IPS DF 4.7 (cell line): Measurements from ENCODE around the gene ADAMTS18.

Source experiments
- DNase-seq: peaks from one replicate; pipeline ENCODE4 v3.0.0-alpha.2; 2013; ENCODE audit warnings: low spot score; ENCODE audit errors: extremely low read depth

ADAMTS18 gene

DNA sequence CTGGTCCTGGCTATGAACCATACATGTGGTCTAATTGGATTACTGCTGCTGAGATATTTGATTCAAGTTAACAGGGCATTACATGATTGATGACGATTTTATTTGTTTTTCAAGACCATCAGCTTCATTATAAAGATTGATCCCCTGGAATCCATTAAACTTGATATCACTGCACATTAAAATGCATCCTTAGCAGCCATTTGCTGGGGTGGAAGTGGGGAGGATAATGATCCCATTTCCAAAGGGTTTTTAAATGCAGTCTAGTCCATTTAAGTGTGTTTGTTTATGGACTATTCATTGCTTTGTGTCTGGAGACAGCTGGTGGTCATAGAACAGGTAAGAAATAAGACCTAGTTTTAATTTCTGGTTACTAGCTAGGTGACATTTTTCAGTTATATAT is 40.9 kb downstream of the ADAMTS18 start:
- no peak for DNase-seq

DNA sequence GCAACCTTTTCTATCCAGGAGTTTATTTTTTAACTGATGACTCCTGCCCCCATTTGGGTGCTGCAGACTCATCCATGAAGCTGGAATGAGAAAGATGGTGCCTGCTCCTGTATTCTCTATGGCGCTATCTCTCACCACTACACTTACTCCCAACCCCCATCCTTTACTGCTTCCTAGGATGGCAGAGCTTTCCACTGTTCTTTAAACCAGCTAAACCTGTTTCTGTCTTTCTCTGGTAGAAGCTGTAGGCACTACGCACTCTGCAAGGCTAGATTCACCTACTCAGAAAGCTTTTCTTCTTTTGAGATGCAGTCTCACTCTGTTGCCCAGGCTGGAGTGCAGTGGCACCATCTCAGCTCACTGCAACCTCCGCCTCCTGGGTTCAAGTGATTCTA is 47.0 kb downstream of the ADAMTS18 start:
- no peak for DNase-seq

DNA sequence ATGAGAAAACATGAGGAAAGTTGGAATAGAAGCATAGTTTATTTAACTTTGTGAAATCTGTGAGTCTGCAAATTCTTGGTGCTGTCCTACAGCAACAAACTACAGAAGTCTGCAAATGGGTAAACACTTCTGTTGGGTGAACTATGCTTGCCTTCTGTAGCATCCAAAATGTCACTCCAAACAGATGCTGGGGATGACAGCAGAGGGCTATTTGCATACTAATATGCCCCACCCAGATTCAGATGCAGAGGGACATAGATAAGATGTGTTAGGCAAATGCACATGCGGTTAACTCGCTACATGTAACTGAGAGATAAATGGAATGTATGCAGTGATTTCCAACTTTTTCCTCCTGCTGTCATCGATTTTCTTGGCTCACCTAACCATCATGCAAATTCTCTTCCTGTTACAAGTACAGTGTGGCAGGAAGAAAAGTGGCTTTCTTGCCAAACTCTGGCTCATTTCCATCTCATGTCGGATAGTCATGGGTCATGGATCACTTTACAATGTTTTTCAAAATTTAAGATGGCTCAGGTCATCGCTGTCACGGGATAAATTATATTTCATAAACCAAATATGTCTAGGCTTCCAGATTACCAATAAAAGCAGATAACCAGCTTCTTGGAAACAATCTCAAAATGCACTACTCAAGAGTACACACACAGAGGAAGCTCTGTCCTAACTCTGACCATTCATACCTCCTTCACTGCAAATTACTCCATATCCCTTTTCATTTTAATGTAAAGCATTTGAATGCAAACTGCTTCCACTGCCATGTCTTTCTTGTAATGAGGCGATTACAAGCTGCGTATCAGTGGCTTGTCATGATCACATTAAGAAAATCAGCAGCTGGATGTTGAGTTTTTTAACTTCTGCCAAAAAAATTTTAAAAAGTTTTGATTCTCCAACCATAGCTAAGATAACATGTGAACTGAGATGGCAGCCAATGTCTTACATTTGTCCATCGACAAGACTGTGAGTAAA is 47.7 kb downstream of the ADAMTS18 start:
- DNase-seq: no peak

DNA sequence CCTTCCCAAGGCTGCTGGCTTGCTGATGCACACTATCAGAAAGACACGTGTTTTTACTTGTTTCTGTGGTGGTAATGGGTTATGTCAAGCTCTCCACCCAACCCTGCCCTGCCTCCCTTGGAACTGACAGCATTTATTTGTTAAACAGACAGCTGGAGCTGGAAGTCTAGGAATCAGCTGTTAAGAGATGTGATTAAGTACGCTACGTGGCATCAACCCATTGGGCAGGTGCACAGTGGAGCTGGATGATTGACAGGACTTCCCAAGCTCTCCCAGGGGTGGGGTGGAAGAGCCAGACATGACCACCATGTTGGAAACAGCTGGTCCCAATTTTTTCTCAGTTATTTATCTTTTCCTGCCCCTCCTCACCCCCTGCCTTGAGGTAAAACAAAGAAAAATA is 49.4 kb downstream of the ADAMTS18 start:
- DNase-seq: no peak

DNA sequence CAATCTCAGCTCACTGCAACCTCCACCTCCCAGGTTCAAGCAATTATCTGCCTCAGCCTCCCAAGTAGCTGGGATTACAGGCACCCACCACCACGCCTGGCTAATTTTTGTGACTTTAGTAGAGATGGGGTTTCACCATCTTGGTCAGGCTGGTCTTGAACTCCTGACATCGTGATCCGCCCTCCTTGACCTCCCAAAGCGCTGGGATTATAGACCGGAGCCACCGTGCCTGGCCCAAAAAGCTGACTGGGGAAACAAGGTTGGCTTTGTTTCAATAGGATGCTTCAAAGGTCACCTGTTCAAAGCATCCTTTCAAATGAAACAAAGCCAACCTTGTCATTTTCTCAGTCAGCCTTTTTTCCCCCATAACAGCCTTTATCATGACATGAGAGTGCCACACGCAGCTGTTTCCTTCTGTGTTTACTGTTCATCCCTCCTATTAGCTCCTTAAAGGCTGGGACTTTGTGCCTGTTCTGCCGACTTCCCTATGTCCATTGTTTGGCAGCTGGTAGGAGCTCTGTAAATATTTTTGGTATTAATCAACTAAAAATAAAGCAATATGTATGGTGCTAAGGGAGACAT is 51.1 kb downstream of the ADAMTS18 start:
- no peak for DNase-seq

DNA sequence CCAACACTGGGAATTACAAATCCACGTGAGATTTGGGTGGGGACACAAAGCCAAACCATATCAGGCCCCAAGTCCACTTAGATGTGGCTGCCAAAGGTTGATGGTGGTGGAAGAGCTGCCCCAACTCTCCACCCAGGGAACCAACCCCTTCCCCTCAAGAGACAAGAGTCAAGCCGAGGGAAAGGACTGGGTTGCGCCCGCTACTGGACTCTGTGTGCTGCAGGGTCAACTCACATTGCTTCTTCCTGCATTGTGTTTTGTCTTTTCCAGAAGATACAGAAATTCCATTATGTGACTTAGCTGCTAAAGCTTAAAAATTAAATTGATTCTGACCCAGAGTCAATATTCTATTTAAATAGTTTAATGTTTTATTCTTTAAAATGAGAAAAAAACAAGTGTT is 58.5 kb downstream of the ADAMTS18 start:
- peak; percentile 38 for DNase-seq

DNA sequence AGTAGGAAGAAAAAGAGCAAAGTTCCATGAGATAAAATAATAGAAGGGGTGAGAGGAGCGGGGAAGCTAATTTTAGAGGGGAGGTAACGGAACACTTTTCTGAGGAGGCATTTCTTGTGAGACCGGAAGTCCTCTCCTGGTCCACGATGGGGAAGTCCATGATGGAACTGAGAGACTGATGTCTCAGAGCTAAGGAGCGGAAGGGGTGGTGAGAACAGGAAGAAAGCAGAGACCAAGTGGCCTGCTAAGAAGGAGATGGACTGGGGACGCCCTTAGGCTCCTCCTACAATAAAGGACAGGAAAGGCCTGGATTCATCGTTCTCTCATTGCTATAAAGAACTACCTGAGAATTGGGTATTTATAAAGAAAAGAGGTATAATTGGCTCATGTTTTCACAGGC is 59.4 kb downstream of the ADAMTS18 start:
- DNase-seq: no peak

DNA sequence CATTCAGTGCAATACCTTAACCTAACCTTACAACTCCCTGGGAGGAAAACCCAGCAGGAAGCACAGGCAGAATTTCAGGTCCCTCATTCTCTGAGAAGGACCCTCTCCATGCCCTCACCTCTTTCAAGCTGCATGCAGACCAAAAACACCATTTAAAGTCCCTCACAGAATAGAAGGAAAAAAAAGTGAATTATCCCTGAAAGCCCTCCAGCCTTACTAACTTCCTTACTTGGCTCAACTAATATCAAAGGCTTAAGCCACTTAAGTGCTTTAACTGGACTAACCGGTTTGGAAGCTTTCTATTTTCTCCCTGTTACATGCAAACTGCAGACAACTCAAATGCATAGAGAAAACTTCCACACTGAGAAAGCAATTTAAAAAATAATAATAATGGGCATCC is 60.5 kb downstream of the ADAMTS18 start:
- DNase-seq: no peak

DNA sequence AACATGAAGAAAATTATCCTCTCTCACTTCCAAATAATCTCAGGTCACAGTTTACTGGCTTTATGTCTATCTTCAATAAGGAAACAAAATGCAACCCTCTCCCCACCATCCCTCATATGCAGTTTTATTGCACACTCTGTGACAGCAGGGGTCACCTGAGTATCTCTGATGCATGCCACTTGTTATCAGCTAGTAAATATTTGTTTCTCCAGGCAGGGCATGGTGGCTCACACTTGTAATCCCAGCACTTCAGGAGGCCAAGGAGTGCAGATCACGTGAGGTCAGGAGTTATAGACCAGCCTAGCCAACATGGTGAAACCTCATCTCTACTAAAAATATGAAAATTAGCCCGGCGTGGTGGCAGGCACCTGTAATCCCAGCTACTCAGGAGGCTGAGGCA is 61.1 kb downstream of the ADAMTS18 start:
- DNase-seq: no peak

DNA sequence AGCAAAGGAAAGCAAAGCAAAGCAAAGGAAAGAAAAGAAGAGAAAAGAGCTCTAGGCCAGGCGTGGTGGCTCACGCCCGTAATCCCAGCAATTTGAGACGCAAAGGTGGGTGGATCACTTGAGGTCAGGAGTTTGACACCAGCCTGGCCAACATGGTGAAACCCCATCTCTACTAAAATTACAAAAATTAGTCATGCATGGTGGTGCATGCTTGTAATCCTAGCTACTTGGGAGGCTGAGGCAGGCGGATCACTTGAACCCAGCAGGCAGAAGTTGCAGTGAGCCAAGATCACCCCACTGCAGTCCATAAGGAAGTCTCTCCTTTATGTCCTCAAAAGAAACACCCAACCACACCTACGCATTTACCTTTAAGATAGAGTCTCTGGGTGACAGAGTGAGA is 70.1 kb downstream of the ADAMTS18 start:
- no peak for DNase-seq

DNA sequence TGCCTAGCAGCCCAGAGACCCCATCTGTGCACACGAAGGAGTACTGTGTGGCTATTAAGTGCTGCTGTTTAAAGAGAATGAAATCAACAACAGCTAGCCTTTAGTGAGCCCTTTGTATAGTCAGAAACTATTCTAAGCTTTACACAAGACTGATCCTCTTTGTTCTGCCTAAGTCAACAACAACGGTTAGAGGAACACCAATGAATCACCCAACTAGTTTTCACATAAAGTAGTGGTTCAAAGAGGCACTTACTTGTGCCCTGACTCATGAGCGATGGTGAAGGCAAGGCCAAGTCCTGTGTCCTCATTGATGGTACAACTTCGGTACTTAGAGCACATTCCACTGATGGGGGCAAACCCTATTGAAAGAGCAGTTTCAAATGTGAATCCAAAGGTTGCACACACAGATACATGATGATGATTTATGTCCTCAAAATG is 75.8 kb downstream of the ADAMTS18 start:
- DNase-seq: no peak

DNA sequence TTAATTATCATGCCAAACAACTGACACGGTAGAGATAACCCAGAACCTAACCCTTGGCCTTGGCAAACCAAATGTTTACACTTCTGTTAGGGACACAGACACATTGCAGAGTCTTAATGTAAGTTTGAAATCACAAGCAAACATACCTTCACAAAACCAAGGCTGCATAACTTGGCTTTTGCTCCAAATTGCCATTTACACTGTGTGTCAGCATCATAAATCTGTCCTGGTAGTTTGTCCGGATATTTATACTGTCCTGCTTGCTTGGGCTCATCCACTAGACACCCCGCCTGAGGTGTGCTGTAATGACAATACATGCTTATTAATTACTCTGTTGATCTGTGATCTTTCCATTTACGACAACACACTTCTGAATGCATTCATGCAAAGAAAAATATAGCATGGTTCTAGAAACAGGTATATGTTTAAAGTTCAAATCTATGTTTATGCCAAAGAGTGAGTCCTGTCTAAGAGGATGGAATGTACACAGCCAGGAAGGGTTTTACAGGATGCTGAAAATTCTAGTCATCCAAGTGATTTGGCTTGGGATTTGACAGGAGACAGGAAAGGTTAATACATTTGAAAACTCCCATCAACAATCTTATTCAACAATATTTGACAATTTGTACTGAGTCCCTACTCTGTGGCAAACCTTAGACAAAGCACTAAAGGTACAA is 81.1 kb downstream of the ADAMTS18 start:
- DNase-seq: no peak

DNA sequence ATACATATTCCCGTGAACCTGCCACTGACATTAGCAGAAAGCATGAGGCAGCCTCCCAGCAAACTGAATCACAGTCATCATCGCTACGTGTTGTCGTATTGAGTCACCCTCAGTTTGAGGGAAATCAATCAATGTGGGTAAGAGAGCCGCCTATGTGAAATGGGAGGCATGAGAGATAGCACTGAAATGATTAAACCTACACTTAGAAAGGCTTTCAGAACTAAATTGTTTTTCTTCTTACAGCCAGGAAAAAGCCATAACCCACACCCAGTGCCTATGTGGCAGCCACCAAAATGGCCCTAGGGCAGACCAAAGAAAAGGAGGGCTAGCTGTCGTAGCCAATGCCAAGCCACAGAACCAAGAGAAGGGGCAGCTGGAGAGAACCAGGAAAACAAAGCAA is 90.5 kb downstream of the ADAMTS18 start:
- no peak for DNase-seq

DNA sequence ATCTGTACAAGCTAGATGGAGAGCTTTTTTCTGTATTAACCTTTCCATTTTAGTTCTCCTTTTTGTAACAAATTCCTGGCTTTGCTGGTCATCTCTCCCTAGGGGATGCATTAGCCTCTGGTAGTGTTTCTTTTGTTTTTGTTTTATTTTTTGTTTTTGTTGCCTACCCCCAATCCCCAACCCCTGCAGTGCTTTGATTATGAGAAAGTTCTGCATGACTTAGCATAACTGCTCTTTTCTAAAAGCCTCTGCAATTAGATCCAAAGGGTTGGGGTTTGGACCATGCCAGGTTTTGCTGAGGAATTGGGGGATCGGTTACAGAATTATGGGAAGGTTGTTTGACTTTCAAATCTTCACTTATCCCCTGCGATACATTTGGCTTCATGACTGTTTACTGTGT is 98.2 kb downstream of the ADAMTS18 start:
- no peak for DNase-seq

DNA sequence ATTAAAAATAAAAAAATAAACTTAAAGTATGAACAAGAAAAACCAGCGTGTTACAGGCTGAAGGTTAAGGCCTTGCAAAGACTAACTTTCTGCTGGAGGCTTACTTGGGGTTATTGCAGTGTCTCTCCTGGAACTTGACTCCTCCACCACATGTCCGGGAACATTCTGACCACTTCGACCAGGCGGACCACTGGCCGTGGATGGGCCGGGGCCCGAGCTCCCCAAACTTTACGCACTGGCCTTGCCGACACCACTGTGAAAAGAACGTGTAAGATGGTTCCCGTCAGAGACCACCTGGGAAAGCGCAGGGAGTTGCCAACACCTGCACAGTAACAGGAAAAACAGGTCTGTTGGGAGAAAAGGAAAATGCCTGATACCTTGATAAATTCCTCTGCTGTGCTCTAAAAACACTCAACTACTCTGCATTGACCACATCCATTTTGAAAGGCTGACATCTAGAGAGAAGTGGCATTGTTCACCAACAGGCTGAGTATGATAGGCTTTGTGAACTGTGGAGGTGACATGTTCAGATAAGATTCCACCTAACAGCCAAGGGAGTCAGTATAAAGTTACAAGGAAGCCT is 99.1 kb downstream of the ADAMTS18 start:
- DNase-seq: no peak

DNA sequence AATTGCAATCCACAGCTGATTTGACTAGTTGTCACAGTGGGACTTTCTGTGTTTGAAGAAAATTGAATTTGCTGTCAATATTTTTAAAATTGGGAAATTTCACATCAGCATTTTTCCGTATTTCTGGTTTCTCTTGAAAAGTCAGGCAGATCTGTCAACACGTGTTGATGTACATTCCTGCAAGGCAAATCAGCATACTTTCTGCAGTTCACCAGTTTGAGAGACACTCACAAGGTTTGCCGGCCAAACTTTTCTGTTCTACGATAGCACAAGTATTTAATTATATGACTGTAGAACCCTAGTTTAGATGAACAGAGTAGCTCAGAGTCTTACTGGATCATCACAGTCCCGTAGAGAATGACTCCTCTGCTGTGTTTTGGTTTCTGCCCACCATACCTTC is 102.0 kb downstream of the ADAMTS18 start:
- no peak for DNase-seq

DNA sequence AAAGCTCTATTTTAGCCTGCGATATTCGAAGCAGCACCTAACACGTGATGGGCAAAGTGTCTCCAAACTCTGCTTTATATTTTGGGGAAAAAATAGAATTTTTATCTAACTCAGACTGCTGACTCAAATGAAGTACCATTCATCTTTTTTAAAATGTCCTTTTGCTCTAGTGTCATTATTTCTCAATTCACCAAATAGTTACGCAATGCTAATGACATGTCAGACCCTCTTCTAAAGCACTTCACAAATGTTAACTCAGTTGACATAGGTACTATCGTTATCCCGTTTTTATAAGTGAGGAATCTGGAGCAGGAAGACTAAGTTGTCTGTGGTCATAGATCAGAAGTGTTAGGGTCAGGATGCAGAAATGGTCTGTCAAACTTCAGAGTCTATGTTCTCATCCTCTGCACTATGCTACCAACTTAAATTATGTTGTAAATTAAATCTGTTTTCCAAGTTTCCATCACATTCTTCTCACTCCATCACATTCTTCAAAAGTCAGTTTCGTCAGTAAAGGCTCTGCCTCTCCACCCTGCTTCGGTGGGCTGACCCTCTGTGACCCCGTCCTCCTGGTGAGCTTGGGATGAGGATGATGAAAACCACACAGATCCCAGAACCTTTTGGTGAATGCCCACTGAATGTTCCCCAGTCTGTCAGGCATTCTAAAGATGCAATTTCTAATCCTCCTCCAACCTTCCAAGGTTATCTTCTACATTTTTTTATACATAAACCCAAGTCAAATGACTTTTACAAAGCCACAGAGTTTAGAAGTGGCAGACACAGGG is 102.8 kb downstream of the ADAMTS18 start:
- no peak for DNase-seq

DNA sequence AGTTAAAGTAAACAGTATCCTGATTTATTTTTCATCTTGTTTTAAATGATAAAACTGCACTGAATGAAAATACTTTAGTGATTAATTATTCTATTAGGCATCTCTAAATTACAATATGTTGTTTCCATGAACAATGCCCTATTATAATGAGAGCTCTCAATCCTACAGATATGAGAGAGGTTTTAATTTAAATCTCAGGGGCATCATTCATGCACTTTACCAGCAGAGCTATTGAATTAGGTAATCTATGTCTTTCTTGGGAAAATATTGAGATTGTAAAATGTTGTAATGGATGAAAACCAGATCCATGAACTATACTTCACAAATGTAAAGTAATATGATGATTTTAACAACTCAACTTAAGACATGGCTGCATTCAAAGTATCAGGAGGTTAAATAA is 103.8 kb downstream of the ADAMTS18 start:
- no peak for DNase-seq

DNA sequence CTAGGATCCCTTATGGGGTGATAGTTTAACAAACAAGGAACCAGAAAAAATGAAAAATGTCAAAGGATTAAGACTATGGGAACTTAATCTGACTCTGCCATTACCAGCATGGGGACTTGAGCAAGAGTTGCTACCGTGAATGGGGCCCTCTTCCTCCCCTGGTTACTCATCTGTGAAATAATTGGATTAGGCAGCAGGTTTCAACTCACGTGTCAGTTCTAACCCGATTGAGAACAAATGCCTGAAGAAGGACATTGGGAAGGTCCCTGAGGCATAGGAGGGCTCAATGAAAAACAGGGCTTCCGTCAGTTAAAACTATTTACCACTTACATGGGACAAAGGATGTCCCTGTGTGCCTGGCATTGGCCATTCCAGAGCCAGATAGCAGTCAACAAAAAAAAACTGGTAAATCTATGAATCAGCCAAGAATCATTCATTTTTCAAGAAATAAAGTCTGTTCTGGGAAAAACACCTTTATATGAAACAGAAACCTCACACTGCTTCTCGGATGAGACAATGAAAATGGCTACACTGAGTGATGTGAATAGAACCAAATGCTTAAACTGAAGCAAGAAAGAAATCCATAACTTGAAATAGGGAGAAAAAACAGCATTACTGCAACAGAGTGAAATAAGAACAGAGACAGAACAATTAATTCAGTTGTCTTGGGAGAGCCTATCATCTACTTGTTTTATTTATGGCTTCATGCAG is 104.3 kb downstream of the ADAMTS18 start:
- DNase-seq: no peak

DNA sequence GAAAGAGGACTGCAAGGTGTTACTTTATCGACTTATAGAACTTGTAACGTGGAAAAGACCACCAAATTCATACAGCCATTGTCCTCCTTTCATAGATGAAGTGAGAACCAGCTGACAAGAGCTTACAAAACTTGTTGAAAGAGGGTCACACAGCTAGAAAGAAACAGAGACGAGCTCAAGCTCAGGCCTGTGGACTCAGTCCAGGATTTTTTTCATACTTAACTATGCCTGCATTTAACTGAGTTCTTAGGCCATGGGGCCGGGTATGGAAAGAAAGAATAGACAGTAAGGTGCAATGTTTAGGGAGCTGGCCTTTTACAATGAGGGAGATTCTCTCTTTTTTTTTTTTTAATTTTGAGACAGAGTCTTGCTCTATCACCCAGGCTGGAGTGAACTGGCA is 106.1 kb downstream of the ADAMTS18 start:
- DNase-seq: no peak

DNA sequence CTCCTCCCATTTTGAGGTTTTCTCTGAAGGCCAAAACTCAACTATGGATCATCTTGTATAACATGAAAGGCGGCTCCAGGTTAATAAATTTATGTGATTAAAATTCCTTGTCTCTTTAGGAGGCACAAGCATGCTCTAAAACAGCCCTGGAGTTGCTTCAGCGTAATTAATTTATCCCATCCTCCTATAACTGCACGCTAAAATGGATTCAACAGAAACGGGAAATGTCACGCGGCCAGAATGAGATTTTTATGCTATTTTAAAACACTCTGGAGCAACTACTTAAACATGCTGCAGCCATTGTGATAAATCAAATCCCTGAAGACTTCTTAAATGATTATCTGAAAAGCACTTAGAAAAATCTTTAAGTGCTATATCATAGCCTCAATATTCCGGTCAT is 106.6 kb downstream of the ADAMTS18 start:
- DNase-seq: no peak
